GM20000 (cell line): ENCODE results near the gene DIS3L2.

Experiments
- DNase-seq: peaks from one replicate; pipeline ENCODE4 v3.0.0; 2012; ENCODE audit warnings: low spot score
- CTCF ChIP-seq: IDR thresholded peaks from 2 replicates; pipeline ENCODE4 v1.5.1; 2012; ENCODE audit warnings: mild to moderate bottlenecking, control low read depth; ENCODE audit errors: extremely low read depth, missing control alignments

The DIS3L2 gene

GRCh38 chr2:232255033-232255432, 293.5 kb downstream of the DIS3L2 start:
- no peak for DNase-seq
- no peak for TF ChIP-seq CTCF

- no peak for DNase-seq
- no peak for TF ChIP-seq CTCF
Measured at GRCh38 chr2:232260075-232260474, 298.6 kb downstream of the DIS3L2 start.

- TF ChIP-seq CTCF = no peak
- no peak for DNase-seq
Measured at GRCh38 chr2:232261776-232262175, 300.3 kb downstream of the DIS3L2 start.

GRCh38 chr2:232263295-232263694, 301.8 kb downstream of the DIS3L2 start:
- no peak for DNase-seq
- TF ChIP-seq CTCF = no peak

GRCh38 chr2:232264081-232264480, 302.6 kb downstream of the DIS3L2 start:
- no peak for DNase-seq
- no peak for TF ChIP-seq CTCF

- no peak for TF ChIP-seq CTCF
Measured at GRCh38 chr2:232265329-232265728, 303.8 kb downstream of the DIS3L2 start.

GRCh38 chr2:232268636-232269165, 307.2 kb downstream of the DIS3L2 start:
- no peak for TF ChIP-seq CTCF
- no peak for DNase-seq

More at GRCh38 chr2:232265329-232265728, 303.8 kb downstream of the DIS3L2 start:
- DNase-seq = no peak
